ENCODE measurements around the gene TRIM33. TPM values are rescaled to one million over a fixed set of nuclear protein-coding genes. Genes with fewer than 3 reads are reported as not detected.

The TRIM33 gene
- total RNA-seq, result 100 to 1,000 TPM in 1 of 2 donors, 10 to 100 TPM in 1; 26.7 to 102 TPM
- polyA plus RNA-seq, result 10 to 100 TPM in 1 of 2 donors, 1 to 10 TPM in 1; 9.5 to 10.8 TPM
- long read RNA-seq, donor 1, full-length matches to known transcripts, result 1 of 11 reads
- long read RNA-seq, donor 1, partial matches to known transcripts, result 10 of 11 reads
- long read RNA-seq, donor 1, other reads (novel, unspliced or antisense), result 0 of 11 reads
- long read RNA-seq, donor 2, full-length matches to known transcripts, result 3 of 3 reads
- long read RNA-seq, donor 2, partial matches to known transcripts, result 0 of 3 reads
- long read RNA-seq, donor 2, other reads (novel, unspliced or antisense), result 0 of 3 reads
- long read RNA-seq, donor 3, partial matches to known transcripts, result 0 of 2 reads
- long read RNA-seq, donor 3, other reads (novel, unspliced or antisense), result 0 of 2 reads
- long read RNA-seq, donor 4, partial matches to known transcripts, result 0 of 1 reads
- long read RNA-seq, donor 4, other reads (novel, unspliced or antisense), result 0 of 1 reads
- long read RNA-seq, donor 5, partial matches to known transcripts, result 25 of 27 reads
- long read RNA-seq, donor 5, other reads (novel, unspliced or antisense), result 0 of 27 reads

- H3K36me3 ChIP-seq (ENCODE audit: control insufficient read depth in 4 of 4, insufficient read depth in 4 of 4, low read length in 4 of 4), result no peaks in the 10 kb centered on the region
- peak within 1 kb of the TSS; percentile 87 for H3K4me3 ChIP-seq
- ATAC-seq (ENCODE audit: insufficient read depth, low FRiP score), result peak; percentile 89
- no peaks in the 10 kb centered on the region for H3K9me3 ChIP-seq (ENCODE audit: control insufficient read depth in 4 of 4, insufficient read depth in 3 of 4, low read length in 3 of 4)
- no peak for TF ChIP-seq CTCF (IDR thresholded peaks at IDR 0.05; ENCODE audit: control extremely low read depth, extremely low read depth)
- peak; percentile 94 to 98 (median 95) for DNase-seq
- peak within 1 kb of the TSS; percentile 97 to 98 for H3K27ac ChIP-seq (ENCODE audit: low read depth in 1 of 2, low read length in 1 of 2)
- WGBS, 2 donors, result 0 to 1% methylated on average over 83 to 90 of the region's 90 CpGs
- peaks cover 0 to 13% (median 4%) of the 10 kb centered on the region in 3 donors for H3K27me3 ChIP-seq (ENCODE audit: control insufficient read depth in 3 of 3, insufficient read depth in 3 of 3, low read length in 2 of 3)
- peaks cover 6 to 36% (median 11%) of the 10 kb centered on the region in 5 donors for H3K4me1 ChIP-seq (ENCODE audit: control insufficient read depth in 5 of 5, insufficient read depth in 5 of 5, low read length in 5 of 5)
- peak within 1 kb of the TSS; percentile 76 to 91 for H3K9ac ChIP-seq (ENCODE audit: insufficient read depth in 1 of 2, low read length in 2 of 2)
Observed at GRCh38 chr1:114511032-114511785, at the start of gene TRIM33. Gene TRIM33, minus strand, starts transcription at chr1:114511203. Its CDS starts 127 bp downstream, at chr1:114511076.

- no peaks in the 10 kb centered on the region for H3K27me3 ChIP-seq (ENCODE audit: control insufficient read depth in 3 of 3, insufficient read depth in 3 of 3, low read length in 2 of 3)
- no peaks in the 10 kb centered on the region for H3K36me3 ChIP-seq (ENCODE audit: control insufficient read depth in 4 of 4, insufficient read depth in 4 of 4, low read length in 4 of 4)
- H3K4me3 ChIP-seq, result no peak overlapping the region
- H3K9ac ChIP-seq (ENCODE audit: insufficient read depth in 1 of 2, low read length in 2 of 2), result no peak overlapping the region
- no peaks in the 10 kb centered on the region for H3K9me3 ChIP-seq (ENCODE audit: control insufficient read depth in 4 of 4, insufficient read depth in 3 of 4, low read length in 3 of 4)
- no peak overlapping the region for H3K27ac ChIP-seq (ENCODE audit: low read depth in 1 of 2, low read length in 1 of 2)
- WGBS, 2 donors, result 56 to 79% methylated on average over 3 of the region's 3 CpGs
- TF ChIP-seq CTCF (IDR thresholded peaks at IDR 0.05; ENCODE audit: control extremely low read depth, extremely low read depth), result no peak
- no peak for DNase-seq
- no peaks in the 10 kb centered on the region for H3K4me1 ChIP-seq (ENCODE audit: control insufficient read depth in 5 of 5, insufficient read depth in 5 of 5, low read length in 5 of 5)
- no peak for ATAC-seq (ENCODE audit: insufficient read depth, low FRiP score)
Observed at GRCh38 chr1:114559356-114559755, 48.4 kb upstream of the TRIM33 start.

- Histone ChIP-seq H3K4me3 (no peak overlapping the region), H3K27ac (ENCODE audit: low read depth in 1 of 2, low read length in 1 of 2) (no peak overlapping the region), H3K9me3 (ENCODE audit: control insufficient read depth in 4 of 4, insufficient read depth in 3 of 4, low read length in 3 of 4) (no peaks in the 10 kb centered on the region), H3K27me3 (ENCODE audit: control insufficient read depth in 3 of 3, insufficient read depth in 3 of 3, low read length in 2 of 3) (no peaks in the 10 kb centered on the region), H3K4me1 (ENCODE audit: control insufficient read depth in 5 of 5, insufficient read depth in 5 of 5, low read length in 5 of 5) (no peaks in the 10 kb centered on the region), H3K36me3 (ENCODE audit: control insufficient read depth in 4 of 4, insufficient read depth in 4 of 4, low read length in 4 of 4) (no peaks in the 10 kb centered on the region), H3K9ac (ENCODE audit: insufficient read depth in 1 of 2, low read length in 2 of 2) (no peak overlapping the region)
- 97 to 100% methylated on average over 1 of the region's 1 CpG for WGBS, 2 donors
- DNase-seq (peak in 2 of 3 donors; percentile 9 to 17), ATAC-seq (ENCODE audit: insufficient read depth, low FRiP score) (no peak)
- peak; percentile 9 for TF ChIP-seq CTCF (IDR thresholded peaks at IDR 0.05; ENCODE audit: control extremely low read depth, extremely low read depth)
Observed at GRCh38 chr1:114558544-114558943, 47.5 kb upstream of the TRIM33 start.

Data from lung (tissue), 16 donors.